Activated B cell treated with CpG ODN at 0.5 μM for 24 hours (primary cell): ENCODE measurements around the gene CRIP3. TPM values are rescaled to one million over a fixed set of nuclear protein-coding genes. Genes with fewer than 3 reads are reported as not detected.

Source experiments
- ATAC-seq: fragments of 200-7000 bp; cut with Tn5 transposase; one replicate; pipeline ENCODE4 v1.10.0; 2021; ENCODE audit warnings: low read depth, mild to moderate bottlenecking, moderate library complexity
- CTCF ChIA-PET: fragments of 350-600 bp; sonication (Branson Sonifier 250); formaldehyde crosslinking; loops from one replicate; lab custom pipeline; 2021; ENCODE audit warnings: antibody characterized with exemption; lab: Charles Lee
- POLR2A ChIA-PET: fragments of 350-600 bp; sonication (Branson Sonifier 250); formaldehyde crosslinking; loops from one replicate; lab custom pipeline; 2021; ENCODE audit warnings: antibody characterized with exemption; lab: Charles Lee
- DNase-seq: peaks from one replicate; pipeline ENCODE4 v3.0.0; 2022
- H3K27ac Mint-ChIP-seq: one replicate; pipeline ENCODE4 v1.8.0; 2020; ENCODE audit warnings: mixed read lengths
- H3K27me3 Mint-ChIP-seq: one replicate; pipeline ENCODE4 v1.8.0; 2021; ENCODE audit warnings: mixed read lengths
- H3K36me3 Mint-ChIP-seq: one replicate; pipeline ENCODE4 v1.8.0; 2021; ENCODE audit warnings: low read depth, mixed read lengths
- H3K4me1 Mint-ChIP-seq: one replicate; pipeline ENCODE4 v1.8.0; 2021; ENCODE audit warnings: mixed read lengths
- H3K4me3 Mint-ChIP-seq: one replicate; pipeline ENCODE4 v1.8.0; 2020; ENCODE audit warnings: mild to moderate bottlenecking, mixed read lengths
- H3K9me3 Mint-ChIP-seq: one replicate; pipeline ENCODE4 v1.8.0; 2020; ENCODE audit warnings: mixed read lengths
- intact Hi-C: fragments of 100-400 bp; cut with micrococcal nuclease; formaldehyde crosslinking; loops from one replicate; pipeline ENCODE4 v1.15.1; 2024
- total RNA-seq: library from RNA; stranded (reverse); gene quantifications from 2 replicates; pipeline ENCODE4 v1.2.3, GENCODE V29; 2022
- TF ChIP-seq, protein P1 (sequence below): fragments of 200-600 bp; IDR thresholded peaks from one replicate; pipeline ENCODE4 v1.8.0; 2022; ENCODE audit warnings: antibody characterized with exemption, mild to moderate bottlenecking

Gene CRIP3
- total RNA-seq, 1 donor from 2014 or later: 49.9 TPM

DNA sequence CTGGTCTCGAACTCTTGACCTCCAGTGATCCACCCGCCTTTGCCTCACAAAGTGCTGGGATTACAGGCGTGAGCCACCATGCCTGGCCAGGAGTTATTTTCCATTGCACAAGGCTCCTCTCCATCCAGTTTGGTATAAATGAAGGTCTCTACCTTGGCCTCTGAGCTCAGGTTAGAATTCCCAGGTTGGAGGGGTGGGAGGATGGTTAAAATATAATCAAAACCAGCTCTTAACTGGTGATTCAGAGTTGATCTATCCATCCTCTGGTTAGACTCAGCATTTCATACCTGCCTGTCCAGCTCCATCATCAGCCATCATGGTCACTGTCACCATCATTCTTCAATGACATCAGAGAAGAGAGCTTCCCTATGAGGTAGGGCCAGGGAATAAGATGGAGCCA is 13.2 kb downstream of the CRIP3 start:
- ChIA-PET POLR2A (interaction anchor here (0.5 to 0.9 kb wide), 2 partner anchors 22 to 47 kb away, joined by 3 to 8 read pairs; no protein-coding TSS in a partner anchor), CTCF (no interaction called here)
- no peaks in the 10 kb centered on the region for H3K36me3 Mint-ChIP-seq
- no peaks in the 10 kb centered on the region for H3K9me3 Mint-ChIP-seq
- DNase-seq (no peak), ATAC-seq (no peak)
- intact Hi-C loops: no loop called here
- peaks cover 4% of the 10 kb centered on the region for H3K4me1 Mint-ChIP-seq
- H3K27me3 Mint-ChIP-seq: peaks cover 2% of the 10 kb centered on the region
- H3K4me3 Mint-ChIP-seq: no peak overlapping the region
- H3K27ac Mint-ChIP-seq: no peak overlapping the region
- TF ChIP-seq, protein P1, sequence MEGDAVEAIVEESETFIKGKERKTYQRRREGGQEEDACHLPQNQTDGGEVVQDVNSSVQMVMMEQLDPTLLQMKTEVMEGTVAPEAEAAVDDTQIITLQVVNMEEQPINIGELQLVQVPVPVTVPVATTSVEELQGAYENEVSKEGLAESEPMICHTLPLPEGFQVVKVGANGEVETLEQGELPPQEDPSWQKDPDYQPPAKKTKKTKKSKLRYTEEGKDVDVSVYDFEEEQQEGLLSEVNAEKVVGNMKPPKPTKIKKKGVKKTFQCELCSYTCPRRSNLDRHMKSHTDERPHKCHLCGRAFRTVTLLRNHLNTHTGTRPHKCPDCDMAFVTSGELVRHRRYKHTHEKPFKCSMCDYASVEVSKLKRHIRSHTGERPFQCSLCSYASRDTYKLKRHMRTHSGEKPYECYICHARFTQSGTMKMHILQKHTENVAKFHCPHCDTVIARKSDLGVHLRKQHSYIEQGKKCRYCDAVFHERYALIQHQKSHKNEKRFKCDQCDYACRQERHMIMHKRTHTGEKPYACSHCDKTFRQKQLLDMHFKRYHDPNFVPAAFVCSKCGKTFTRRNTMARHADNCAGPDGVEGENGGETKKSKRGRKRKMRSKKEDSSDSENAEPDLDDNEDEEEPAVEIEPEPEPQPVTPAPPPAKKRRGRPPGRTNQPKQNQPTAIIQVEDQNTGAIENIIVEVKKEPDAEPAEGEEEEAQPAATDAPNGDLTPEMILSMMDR: no peak

DNA sequence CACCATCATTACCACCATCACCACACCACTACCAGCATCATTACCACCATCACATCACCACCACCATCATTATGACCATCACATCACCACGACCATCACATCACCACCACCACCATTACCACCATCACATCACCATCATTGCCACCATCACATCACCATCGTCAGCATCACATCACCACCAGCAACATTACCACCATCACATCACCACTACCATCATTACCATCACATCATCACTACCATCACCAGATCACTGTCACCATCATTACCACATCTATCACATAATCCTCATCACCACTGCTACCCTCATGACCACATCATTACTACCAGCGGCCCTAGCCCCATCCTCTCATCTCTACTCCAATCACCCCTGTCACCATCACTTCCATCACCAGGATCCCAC is 14.1 kb downstream of the CRIP3 start:
- DNase-seq (no peak), ATAC-seq (no peak)
- Mint-ChIP-seq H3K4me3 (no peak overlapping the region), H3K27ac (no peak overlapping the region), H3K36me3 (no peaks in the 10 kb centered on the region), H3K27me3 (peaks cover 2% of the 10 kb centered on the region), H3K9me3 (no peaks in the 10 kb centered on the region), H3K4me1 (no peaks in the 10 kb centered on the region)
- intact Hi-C loops: no loop called here
- TF ChIP-seq, protein P1: no peak
- CTCF ChIA-PET: no interaction called here
- POLR2A ChIA-PET: no interaction called here

DNA sequence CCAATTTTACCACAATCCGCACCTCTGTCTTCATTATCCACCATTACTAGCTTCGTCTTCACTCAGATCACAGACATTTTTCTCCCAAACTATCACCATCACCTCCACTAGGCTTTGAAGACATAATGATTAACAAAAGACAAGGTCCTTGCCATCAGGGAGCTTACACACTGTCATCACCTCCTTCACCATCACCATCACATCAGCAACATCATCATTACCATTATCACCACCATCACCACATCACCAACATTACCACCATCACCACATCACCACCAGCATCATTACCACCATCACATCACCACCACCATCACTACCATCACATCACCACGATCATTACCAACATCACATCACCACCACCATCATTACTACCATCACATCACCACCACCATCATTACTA is 14.9 kb downstream of the CRIP3 start:
- DNase-seq (no peak), ATAC-seq (no peak)
- ChIA-PET CTCF (no interaction called here), POLR2A (no interaction called here)
- peaks cover 6% of the 10 kb centered on the region for H3K27me3 Mint-ChIP-seq
- no peaks in the 10 kb centered on the region for H3K4me1 Mint-ChIP-seq
- H3K27ac Mint-ChIP-seq: no peak overlapping the region
- H3K9me3 Mint-ChIP-seq: no peaks in the 10 kb centered on the region
- intact Hi-C loops: no loop called here
- no peaks in the 10 kb centered on the region for H3K36me3 Mint-ChIP-seq
- H3K4me3 Mint-ChIP-seq: no peak overlapping the region
- TF ChIP-seq, protein P1: no peak

DNA sequence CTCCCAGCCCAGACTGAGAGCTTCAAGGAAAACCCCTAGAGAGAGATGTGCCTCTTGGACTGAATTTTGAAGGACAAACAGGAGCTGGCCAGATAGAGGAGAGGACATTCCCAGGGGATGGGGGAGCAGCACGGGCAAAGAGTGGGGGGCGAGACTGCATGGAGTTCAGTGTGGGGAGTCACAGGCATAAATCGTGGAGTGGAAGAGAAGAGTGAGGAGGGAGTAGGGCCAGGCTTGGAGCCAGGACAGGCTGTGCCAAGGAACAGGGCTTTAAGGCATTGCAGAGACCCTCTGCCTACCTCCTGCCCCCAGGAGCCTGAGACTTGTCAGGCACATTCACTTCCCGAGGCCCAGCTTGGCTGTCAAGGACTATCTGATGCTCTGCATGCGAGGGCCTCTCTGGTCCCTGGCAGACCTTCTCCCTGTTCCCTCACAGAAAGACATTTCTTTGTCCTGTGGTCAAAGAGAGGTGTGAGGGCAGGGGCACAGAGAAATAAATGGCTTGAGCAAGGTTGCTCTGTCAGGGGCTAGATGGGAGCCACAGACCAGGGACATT is 15.8 kb downstream of the CRIP3 start:
- Mint-ChIP-seq H3K27me3 (peaks cover 6% of the 10 kb centered on the region), H3K27ac (no peak overlapping the region), H3K4me1 (no peaks in the 10 kb centered on the region), H3K9me3 (no peaks in the 10 kb centered on the region), H3K36me3 (no peaks in the 10 kb centered on the region), H3K4me3 (no peak overlapping the region)
- CTCF ChIA-PET: interaction anchor here (1.0 kb wide), 1 partner anchor 16 kb away, joined by 3 read pairs; the partner anchor contains the start of gene CRIP3
- TF ChIP-seq, protein P1: no peak
- intact Hi-C loops: no loop called here
- DNase-seq (no peak), ATAC-seq (no peak)
- POLR2A ChIA-PET: interaction anchor here (0.7 kb wide), 2 partner anchors 74 to 92 kb away, joined by 3 to 4 read pairs; no protein-coding TSS in a partner anchor

DNA sequence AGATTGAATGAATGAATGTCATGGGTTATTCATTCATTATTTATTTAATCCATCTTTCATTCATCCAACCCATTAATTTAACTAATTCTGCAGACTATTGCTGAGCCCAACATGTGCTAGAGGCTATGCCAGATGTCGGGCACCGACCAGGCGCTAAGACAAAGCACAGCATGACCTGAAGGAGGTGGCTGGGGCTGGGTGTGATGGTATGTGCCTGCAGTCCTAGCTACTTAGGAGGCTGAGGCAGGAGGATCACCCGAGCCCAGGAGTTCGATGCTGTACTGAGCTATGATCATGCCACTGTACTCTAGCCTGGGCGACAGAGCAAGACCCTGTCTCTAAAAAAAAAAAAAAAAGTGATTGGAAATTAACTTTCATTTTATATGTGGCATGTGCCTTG is 16.3 kb downstream of the CRIP3 start:
- H3K4me1 Mint-ChIP-seq: peaks cover 3% of the 10 kb centered on the region
- H3K27ac Mint-ChIP-seq: no peak overlapping the region
- intact Hi-C loops: no loop called here
- H3K4me3 Mint-ChIP-seq: no peak overlapping the region
- TF ChIP-seq, protein P1: no peak
- ATAC-seq: no peak
- no peaks in the 10 kb centered on the region for H3K9me3 Mint-ChIP-seq
- H3K27me3 Mint-ChIP-seq: peaks cover 8% of the 10 kb centered on the region
- ChIA-PET CTCF (interaction anchor here (1.0 kb wide), 1 partner anchor 16 kb away, joined by 3 read pairs; the partner anchor contains the start of gene CRIP3), POLR2A (interaction anchor here (0.7 kb wide), 2 partner anchors 74 to 92 kb away, joined by 3 to 4 read pairs; no protein-coding TSS in a partner anchor)
- no peaks in the 10 kb centered on the region for H3K36me3 Mint-ChIP-seq
- no peak for DNase-seq
